NCI-H446 (cell line): ENCODE data around the gene CCDC83.
"Not testable (repeated sequence)": the region's sequence is repeated elsewhere in the genome, so short reads cannot be mapped to it uniquely, and the experiment has no call there.

Experiments
- DNase-seq, 2 experiments: peaks; one replicate each; lab custom pipeline; 2025; lab: John Stamatoyannopoulos, UW

CCDC83 gene

DNA sequence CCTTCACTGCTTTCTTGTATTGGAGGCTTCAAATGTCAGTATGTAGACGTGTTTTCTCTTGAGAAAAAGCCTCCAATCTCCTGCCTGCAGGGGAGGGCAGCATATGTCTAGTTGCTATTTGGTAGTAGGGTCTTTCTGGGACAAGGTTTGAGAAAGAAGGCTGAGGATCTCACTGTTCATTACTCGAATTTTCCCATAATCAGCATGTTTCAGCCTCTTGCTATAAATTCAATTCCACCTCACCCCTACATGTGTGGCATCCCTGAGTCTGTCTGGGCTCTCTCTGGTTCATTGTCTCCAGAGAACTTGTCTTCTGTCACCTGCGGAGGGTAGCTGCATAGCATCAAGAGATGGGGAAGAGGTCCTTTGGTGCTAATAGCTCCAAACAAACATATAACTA, 19.5 kb upstream of the CCDC83 start:
- DNase-seq = no peak

DNA sequence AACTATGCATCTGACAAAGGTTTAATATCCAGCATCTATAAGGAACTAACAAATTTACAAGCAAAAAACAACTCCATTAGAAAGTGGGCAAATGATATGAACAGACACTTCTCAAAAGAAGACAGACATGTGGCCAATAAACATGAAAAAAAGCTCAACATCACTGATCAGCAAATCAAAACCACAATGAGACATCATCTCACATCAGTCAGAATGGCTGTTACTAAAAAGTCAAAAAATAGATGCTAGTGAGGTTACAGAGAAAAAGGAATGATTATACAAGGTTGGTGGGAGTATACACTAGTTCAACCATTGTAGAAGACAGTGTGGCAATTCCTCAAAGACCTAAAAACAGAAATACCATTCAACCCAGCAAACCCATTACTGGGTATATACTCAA, 14.3 kb upstream of the CCDC83 start:
- not testable (repeated sequence) for DNase-seq

DNA sequence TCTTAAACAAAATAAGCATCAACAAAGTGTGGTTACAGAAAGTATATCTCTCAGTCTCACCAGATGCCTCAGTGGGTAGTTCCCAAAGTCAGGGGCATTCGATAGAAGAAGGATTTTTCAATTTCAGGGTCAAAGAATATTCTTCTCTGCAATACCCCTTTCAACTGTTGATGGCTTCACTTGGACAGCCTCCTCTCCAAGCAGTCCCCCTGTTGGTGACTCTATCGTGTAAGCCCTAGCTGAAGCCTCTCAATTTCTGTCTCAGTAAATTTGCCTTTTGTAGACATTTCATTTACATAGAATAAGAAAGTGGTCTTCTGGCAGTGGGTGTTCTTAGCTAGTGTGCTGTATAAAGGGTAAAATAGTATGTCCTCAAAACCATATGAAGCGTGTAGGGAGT, 11.3 kb upstream of the CCDC83 start:
- DNase-seq = no peak

DNA sequence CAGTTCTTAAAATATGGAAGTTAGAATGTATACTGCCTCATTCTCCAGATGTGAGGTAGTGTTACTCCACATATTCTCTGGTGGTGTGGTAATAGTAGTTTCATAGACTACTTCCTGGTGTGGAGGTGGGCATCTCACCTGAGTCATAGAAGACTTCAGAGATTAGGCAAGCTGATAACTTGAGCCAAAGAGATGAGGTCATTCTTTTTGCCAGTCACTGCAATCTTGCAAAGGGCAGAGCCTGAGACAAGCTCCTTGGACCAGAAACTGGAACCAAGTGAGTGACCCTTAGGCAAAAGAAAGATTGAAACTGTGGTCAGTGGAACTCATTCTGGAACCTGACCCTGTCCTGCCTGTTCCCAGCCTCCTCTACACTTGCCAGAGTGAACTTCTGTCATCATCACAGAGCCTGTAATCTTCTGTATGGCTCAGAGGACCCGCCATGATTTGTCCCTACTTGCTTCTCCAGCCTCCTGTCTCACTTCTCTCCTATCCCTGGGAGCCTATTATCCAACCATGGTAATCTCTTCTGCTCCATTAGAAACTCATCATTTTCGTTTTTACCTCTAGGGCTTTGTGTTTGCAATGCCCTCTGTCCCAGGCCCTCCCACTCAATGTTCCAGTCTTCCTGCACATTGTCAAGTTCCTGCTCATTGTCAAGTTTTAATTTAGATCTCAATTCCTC, 10.6 kb upstream of the CCDC83 start:
- no peak for DNase-seq

DNA sequence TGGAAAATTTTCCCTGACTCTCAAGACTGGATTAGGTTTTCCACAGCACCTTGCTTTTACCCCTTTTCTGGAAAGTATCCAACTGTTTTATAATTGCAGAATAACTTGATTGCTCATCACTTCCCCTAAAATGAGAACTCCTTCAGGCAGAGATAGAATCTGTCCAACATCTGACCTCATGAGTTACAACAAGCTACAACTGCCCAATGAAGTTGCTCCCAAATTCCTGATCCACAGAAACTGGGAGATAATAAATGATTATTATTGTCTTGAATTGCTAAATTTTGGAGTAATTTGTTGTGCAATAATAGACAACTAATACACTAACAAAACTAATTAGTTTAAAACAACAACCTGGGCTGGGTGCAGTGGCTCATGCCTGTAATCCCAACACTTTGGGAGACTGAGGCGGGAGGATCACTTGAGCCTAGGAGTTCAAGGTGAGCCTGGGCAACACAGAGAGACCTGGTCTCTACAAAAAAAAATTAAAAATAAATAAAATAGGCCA, 10.0 kb upstream of the CCDC83 start:
- DNase-seq = no peak

DNA sequence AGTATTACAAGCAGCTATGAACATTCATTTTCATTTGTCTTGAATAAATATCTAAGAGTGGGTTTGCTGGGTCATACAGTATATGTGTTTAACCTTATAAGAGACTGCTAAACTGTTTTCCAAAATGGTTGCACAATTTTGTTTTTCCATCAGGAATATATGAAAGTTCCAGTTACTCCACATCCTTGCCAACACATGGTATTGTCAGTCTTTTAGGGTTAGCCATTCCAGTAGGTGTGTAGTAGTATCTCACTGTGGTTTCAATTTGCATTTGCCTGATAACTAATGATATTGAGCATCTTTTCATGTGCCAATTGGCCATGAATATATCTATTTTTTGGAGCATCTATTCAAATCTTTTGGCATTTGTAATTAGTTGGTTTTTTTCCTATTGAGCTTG, 7.7 kb upstream of the CCDC83 start:
- no peak for DNase-seq

DNA sequence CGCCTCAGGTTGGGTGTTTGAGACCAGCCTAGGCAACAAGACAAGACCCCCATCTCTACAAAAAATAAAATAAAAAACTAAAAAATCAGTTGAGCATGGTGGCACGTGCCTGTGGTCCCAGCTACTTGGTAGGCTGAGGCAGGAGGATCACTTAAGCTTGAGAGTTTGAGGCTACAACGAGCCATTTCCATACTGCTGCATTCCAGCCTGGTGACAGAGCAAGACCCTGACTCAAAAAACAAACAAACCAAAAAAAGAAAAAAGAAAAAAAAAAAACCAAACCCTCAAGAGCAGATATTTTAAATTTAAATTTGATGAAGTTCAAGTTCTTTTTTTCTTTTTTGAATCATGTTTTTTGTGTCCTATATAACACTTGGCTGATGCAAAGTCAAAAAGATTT, 7.2 kb upstream of the CCDC83 start:
- DNase-seq = no peak

DNA sequence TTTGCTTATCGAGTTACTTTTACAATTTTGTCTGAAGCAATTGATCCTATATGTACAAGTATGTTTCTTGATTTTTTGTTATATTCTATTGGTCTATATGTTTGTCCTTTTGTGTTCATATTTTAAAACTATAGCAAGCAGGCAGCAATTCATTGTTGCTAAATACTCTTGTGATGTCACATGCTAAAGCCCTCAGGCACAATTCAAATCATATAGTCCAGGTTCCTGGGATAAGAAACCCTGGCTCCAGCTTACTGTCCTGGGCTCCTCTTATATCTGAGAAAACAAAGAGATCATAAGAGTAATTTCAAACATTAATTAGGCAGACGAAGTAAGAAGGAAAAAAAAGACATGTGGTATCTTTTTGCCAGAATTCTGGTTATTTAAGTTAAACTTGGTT, 6.6 kb upstream of the CCDC83 start:
- no peak for DNase-seq

DNA sequence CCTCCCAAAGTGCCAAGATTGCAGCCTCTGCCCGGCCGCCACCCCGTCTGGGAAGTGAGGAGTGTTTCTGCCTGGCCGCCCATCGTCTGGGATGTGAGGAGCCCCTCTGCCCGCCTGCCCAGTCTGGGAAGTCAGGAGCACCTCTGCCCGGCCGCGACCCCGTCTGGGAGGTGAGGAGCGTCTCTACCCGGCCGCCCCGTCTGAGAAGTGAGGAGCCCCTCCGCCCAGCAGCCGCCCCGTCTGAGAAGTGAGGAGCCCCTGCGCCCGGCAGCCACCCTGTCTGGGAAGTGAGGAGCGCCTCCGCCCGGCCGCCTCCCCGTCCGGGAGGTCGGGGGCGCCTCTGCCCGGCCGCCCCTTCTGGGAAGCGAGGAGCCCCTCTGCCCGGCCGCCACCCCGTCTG, 2.4 kb upstream of the CCDC83 start:
- not testable (repeated sequence) for DNase-seq

DNA sequence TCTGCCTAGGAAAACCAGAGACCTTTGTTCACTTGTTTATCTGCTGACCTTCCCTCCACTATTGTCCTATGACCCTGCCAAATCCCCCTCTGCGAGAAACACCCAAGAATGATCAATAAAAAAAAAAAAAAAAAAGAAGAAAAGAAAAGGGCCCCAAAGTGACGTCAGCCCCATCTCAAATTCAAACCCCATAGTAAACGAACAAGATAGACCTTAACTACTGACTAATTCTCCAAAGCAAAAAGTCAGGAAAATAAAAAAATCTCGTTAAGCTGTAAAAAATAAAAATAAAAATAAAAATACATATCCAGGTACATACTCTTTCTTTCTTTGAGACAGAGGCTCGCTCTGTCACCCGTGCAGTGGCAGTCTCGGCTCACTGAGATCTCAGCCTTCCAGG, 1.6 kb upstream of the CCDC83 start:
- not testable (repeated sequence) for DNase-seq

DNA sequence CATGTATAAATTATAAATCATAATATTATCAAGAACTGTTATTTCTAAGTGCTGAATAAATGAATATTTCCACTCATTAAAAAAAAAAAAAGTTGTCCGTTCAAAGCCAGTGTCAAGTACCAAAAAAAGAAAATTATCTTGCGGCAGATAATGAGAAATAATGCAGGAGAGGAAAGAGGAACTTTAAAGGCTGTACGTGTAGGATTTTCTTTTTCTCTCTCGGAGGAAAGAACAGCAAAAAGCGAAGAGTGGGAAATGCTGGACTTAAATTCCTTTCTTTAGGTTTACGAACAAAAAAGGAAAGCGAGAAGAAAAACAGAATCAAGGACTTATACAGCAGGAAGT, 999 bp upstream of the CCDC83 start:
- no peak for DNase-seq

DNA sequence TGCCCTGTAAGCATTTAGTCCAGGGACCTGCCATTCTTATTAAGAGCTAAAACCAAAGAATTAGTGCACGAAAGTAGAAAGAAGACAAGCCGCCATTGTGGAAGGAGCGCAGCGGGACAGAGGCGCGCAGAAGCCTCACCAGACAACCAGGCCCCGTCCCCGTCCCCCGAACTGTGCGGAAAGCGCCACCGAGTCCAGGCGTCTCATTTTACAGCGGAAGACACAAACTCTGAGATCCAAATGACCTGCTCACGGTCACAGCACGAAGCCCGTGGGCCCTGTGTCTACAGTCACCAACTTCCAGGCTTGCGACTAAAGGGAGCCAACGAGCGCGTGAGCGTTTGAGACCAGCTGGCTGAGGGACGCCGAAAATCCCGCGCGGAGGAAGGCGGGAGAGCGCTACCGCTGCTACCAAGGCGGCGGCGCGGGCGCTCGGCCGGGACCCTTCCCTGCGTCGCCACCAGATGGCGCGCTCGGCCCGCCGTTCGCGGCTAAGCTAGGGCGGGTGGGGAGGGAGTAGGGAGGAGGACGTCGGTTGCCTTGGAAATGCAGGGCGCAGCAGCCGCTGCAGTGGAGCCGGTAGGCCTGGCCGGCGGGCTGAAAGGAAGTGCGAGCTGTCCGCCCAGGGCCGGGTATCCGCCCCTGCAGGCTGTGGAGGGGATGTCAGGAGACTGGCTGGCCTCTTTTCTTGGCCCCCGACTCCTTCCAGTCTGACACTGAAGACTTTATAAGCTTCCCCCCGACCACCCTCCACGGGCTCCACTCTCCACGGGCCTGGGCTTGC, 434 bp upstream of the CCDC83 start:
- DNase-seq = peak; percentile 80 to 93

DNA sequence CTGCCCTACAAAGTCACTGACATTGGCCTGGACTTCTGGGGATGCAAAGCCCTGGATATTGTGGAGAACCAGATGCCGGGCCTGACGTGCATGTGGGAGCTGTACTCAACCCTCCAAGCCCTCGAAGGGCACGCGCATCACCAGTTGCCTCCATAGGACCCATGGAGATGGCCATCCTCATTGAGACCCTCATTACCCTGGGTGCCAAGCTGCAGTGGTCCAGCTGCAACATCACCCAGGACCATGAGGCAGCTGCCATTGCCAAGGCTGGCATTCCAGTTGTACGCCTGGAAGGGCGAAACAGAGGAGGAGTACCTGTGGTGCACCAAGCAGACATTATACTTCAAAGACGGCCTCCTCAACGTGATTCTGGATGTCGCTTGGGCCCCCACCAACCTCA, 1.9 kb downstream of the CCDC83 start:
- DNase-seq = no peak

DNA sequence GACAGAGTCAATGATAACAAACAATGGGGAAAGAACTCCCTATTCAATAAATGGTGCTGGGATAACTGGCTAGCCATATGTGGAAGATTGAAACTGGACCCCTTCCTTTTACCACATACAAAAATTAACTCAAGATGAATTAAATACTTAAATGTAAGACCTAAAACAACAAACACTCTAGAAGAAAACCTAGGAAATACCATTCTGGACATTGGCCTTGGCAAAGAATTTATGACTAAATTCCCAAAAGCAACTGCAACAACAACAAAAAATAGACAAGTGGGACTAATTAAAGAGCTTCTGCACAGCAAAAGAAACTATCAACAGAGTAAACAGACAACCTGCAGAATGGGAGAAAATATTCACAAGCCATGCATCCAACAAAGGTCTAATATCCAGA, 4.4 kb downstream of the CCDC83 start:
- DNase-seq = not testable (repeated sequence)

DNA sequence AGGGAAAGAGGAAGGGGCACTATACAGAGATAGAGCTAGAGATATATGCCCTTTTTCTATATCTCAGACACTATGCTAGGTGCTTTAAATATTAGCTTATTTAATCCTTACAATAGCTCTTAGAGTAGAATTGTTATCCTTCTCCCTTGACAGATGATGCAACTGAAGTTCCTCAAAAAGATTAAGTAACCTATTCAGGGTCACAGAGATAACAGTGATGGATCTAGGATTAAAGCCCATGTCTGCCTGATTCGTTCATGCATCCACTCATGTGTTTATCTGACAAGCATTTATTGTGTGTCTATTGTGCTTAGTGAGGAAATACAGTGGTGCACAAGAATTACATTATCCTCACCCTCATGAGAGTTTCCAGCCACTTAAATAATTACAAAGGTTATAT, 8.7 kb downstream of the CCDC83 start:
- DNase-seq = no peak

DNA sequence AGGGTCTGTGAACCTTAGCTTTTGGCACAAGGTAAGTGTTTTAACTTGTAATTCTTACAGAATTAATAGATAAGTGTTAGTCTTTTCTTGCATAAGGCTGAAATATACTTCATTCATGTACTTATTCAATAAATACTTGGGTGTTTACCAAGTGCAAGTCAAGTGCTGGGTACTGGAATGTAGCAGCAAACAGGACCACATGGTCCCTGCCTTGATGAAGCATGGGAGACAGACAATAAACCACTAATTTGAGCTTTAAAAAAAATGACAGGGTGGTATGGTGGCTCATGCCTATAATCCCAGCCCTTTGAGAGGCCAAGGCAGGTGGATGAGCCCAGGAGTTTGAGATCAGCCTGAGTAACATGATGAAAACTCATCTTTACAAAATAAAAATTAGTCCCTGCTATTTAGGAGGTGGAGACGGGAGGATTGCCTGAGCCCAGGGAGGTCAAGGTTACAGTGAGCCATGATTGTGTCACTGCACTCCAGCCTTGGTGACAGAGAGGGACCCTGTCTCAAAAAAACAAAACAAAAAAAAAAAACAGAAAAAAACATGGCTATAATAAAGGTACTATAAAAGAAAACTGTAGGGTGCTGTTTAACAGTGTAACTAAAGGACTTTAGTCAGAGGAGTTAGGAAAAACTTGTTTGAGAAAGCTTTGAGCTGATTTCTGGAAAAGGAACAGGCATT, 11.1 kb downstream of the CCDC83 start:
- no peak for DNase-seq

DNA sequence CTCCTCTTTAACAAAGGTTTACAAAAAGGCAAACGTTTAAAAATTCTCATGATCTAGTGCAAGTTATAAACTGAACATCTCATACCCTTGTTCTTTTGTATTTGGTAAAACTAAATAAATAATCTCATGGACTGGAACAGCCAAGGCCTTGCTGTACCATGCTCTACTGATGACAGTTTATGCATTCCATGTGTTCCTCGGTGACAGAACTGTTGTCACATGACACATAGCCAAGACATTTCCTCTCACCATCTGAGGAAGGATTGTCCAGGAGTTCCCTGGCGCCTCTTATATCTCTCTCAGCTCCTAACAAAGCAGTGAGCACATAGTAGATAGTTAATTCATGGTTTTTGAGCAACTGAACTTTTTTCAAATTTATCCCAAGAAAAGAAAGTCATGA, 12.6 kb downstream of the CCDC83 start:
- DNase-seq = no peak

DNA sequence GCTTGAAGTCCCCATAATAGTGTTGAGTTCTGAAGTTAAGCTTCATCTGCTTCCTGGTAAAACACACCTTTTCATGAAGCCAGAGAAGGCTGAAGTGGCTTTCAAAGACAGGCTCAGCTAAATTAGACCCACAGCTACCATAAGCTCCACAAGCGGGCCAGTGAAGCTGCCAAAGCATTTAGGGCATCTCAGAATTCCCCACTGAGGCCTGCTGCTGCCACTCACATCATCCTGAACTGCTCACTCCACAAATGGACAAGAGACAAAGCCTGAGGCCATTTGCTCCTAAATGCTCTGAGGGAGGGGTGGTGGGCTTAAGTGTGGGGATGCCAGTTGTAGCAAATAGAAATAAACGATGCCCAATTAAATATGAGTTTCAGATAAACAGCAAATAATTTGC, 14.6 kb downstream of the CCDC83 start:
- DNase-seq = no peak

DNA sequence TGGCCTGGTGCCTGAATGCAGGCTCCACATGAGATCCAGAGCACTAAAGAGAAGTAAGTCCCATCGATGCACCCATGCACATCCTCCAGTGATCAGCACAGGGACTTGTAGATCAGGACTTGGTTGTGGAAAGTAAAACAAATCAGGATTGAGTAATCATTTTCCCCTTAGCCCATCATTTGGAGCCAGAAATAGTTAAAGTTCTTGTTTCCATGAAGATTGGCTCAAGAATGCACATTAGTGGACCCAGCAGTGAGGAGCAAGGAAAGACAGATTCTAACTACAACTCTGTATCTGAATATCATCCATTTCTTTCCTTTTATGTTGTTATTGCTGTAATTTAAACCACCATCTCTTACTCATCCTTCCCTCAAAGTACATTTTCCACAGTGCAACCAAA, 19.1 kb downstream of the CCDC83 start:
- no peak for DNase-seq

DNA sequence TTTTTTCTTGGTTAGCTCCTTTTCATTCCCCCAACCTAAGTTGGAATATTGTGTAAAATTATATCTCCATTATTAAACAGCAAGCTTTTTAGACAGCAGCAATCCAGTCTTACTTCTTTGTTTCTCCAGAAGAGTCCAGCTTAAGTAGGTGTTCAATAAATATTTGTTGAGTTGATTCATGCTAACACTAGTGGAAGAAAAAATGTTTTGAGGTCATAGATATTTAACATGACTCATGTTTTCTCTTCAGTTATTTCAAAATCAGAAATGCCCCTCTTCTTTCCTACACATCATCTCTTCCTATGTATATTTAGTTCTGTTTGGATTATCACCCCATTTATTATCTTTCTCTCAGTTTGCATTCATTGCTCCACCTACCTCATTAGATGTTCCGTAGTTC, 20.3 kb downstream of the CCDC83 start:
- no peak for DNase-seq

DNA sequence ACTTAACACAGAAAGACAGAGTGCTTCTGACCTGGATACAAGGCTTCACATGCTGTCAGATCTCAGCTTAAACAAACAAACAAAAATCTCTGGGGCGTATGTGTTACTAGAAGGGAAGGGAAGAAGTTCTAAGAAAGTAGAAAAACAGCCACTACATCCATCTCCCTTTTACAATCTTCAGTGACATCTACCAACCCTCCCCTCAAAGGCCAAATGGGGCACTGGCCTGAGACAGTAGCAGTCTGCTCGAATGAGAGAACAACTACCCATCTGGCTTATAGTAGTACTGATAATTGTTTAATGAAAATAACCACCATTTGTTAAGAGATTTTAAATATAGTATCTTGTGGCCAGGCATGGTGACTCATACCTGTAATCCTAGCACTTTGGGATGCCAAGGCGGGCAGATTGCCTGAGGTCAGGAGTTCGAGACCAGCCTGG, 29.4 kb downstream of the CCDC83 start:
- DNase-seq = no peak

DNA sequence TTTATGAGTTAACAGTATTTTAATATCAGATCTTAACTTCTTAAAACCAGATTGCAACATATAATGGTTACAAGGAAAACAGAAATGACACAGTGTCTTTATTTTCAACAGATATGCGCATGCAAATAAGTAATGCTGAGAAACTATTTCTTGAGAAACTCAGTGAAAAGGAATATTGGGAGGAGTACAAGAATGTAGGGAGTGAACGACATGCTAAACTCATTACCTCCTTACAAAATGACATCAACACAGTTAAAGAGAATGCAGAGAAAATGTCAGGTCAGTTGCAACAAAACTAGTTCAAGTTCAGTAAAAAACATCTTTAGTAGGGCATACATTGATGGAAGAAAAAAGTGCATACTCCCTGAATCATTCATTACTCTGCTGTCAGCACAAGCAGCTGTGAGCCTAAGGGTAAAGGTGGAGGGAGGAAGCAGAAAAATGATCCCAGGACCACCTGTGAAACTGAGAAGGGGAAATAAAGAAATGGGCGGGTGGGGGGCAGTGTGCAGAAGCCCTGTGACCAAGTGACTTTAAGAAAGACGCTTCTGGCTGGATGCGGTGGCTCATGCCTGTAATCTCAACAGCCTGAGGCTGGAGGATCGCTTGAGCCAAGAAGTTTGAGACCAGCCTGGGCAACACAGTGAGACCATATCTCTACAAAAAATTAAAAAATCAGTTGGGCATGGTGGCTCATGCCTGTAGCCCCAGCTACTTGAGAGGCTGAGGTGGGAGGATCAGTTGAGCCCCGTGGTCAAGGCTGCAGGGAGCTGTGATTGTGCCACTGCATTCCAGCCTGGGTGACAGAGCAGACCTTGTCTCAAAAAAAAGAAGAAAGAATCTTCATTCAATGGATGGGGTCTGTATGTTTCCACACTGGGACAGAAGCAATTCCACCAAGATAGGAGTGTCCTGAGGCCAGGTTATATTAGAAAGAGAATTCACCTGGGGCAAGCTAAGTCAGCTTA, 31.2 kb downstream of the CCDC83 start:
- DNase-seq = no peak
